ENCODE results near the gene MYO1D. TPM values are rescaled to one million over a fixed set of nuclear protein-coding genes. Genes with fewer than 3 reads are reported as not detected.

MYO1D gene
- total and polyA plus RNA-seq, 2 of the 13 experiments (the other 11 are each of a cell fraction or from before 2014, with no cell fraction given), result 13.2 to 17.3 TPM

GRCh38 chr17:32546031-32546444, 330.9 kb downstream of the MYO1D start (continued):
- TF ChIP-seq NR1H2 (CRISPR knock-in tag; IDR thresholded peaks at IDR 0.05; ENCODE audit: borderline replicate concordance, low read depth) (no peak), ZNF770 (CRISPR knock-in tag; IDR thresholded peaks at IDR 0.05) (no peak)

- no TSS peak for BruUV-seq (replicated peaks)
- H3K27me3 ChIP-seq (ENCODE audit: control insufficient read depth in 1 of 2, insufficient read depth in 2 of 2, low read length in 2 of 2), result no peaks in the 10 kb centered on the region
- POLR2A ChIA-PET, result no interaction called here
- no peak overlapping the region for H3K9ac ChIP-seq (ENCODE audit: insufficient read depth, low read depth, low read length)
- no peaks in the 10 kb centered on the region for H3K79me2 ChIP-seq (ENCODE audit: insufficient read depth, low read length)
- no peaks in the 10 kb centered on the region; the same call in 1 of the 2 replicates for H4K20me1 ChIP-seq (ENCODE audit: insufficient read depth, low read length)
- in situ Hi-C loops (cut with HindIII; ENCODE audit: extremely low pct_ligation_motif_present, low pct_unique_long_range_greater_than_20kb), result no loop called here
- 87% methylated on average over 7 of the region's 7 CpGs for WGBS (ENCODE audit: low lambda C conversion rate)
- intact Hi-C loops (cut with micrococcal nuclease; ENCODE audit: unreplicated experiment), result no loop called here
- no peak overlapping the region for H2AFZ ChIP-seq (ENCODE audit: low read length)
- DNase-seq (ENCODE audit: low spot score) (no peak), FAIRE-seq (no peak), ATAC-seq (no peak)
- CTCF ChIA-PET (ENCODE audit: low intra/inter-chr PET ratio, low total read pairs), result no interaction called here
- no peaks in the 10 kb centered on the region for H3K4me1 ChIP-seq (ENCODE audit: insufficient read depth, low read length)
- no peaks in the 10 kb centered on the region for H3K36me3 ChIP-seq (replicated peaks in 1 of 2; ENCODE audit: control insufficient read depth in 1 of 2, insufficient read depth in 2 of 2, low read length in 2 of 2)
- no peak for TF ChIP-seq HMG20A (CRISPR knock-in tag; IDR thresholded peaks at IDR 0.05; ENCODE audit: borderline replicate concordance)
- TF ChIP-seq MAF1 (CRISPR knock-in tag; IDR thresholded peaks at IDR 0.05; ENCODE audit: borderline replicate concordance), result no peak
- no peak for TF ChIP-seq PHF21A (CRISPR knock-in tag; IDR thresholded peaks at IDR 0.05)
- TF ChIP-seq ZNF441 (CRISPR knock-in tag; IDR thresholded peaks at IDR 0.05; ENCODE audit: borderline replicate concordance), result no peak
- no peak for TF ChIP-seq ZNF30 (CRISPR knock-in tag; IDR thresholded peaks at IDR 0.05)
- TF ChIP-seq ZNF224 (CRISPR knock-in tag; IDR thresholded peaks at IDR 0.05), result no peak
- TF ChIP-seq LCORL (IDR thresholded peaks at IDR 0.05), result no peak
- TF ChIP-seq LCORL (CRISPR knock-in tag; IDR thresholded peaks at IDR 0.05), result no peak
- no peak for TF ChIP-seq MATR3 (CRISPR knock-in tag; IDR thresholded peaks at IDR 0.05)
- no peak for TF ChIP-seq NCOA2 (CRISPR knock-in tag; IDR thresholded peaks at IDR 0.05)
- TF ChIP-seq SPEN (CRISPR knock-in tag; IDR thresholded peaks at IDR 0.05; ENCODE audit: low read depth), result no peak
- TF ChIP-seq CBX5 (CRISPR knock-in tag; IDR thresholded peaks at IDR 0.05; ENCODE audit: borderline replicate concordance), result no peak
- no peak for TF ChIP-seq ZNF569 (CRISPR knock-in tag; IDR thresholded peaks at IDR 0.05; ENCODE audit: borderline replicate concordance)
- no peak for TF ChIP-seq ZNF264 (CRISPR knock-in tag; IDR thresholded peaks at IDR 0.05)
- no peak for TF ChIP-seq ZNF747 (CRISPR knock-in tag; IDR thresholded peaks at IDR 0.05; ENCODE audit: borderline replicate concordance)
- no peak for TF ChIP-seq GLMP (CRISPR knock-in tag; IDR thresholded peaks at IDR 0.05; ENCODE audit: borderline replicate concordance)
- TF ChIP-seq HMGA1 (CRISPR knock-in tag; conservative IDR thresholded peaks at IDR 0.05), result no peak
- TF ChIP-seq HNRNPL (IDR thresholded peaks at IDR 0.05; ENCODE audit: low read depth, low read length), result no peak
- TF ChIP-seq CC2D1A (CRISPR knock-in tag; IDR thresholded peaks at IDR 0.05), result no peak
- TF ChIP-seq MTA1 (CRISPR knock-in tag; IDR thresholded peaks at IDR 0.05; ENCODE audit: borderline replicate concordance), result no peak
- no peaks in the 10 kb centered on the region for H3K9me3 ChIP-seq (ENCODE audit: low read length)
- no peak overlapping the region for H3K4me3 ChIP-seq (replicated peaks in 1 of 3; ENCODE audit: insufficient read depth in 1 of 3, low read depth in 2 of 3, low read length in 3 of 3)
- H3K27ac ChIP-seq (ENCODE audit: extremely low read length, insufficient read depth, low read length), result no peak overlapping the region
- H3K4me2 ChIP-seq (ENCODE audit: low read depth, low read length), result no peak overlapping the region
These were observed 334.7 kb downstream of the MYO1D start for GRCh38 chr17:32542186-32542585.

Data from HepG2 (cell line).